GM21786 (cell line): ENCODE results near the gene TICRR.
A peak's percentile ranks its signal among the peaks of the same experiment; 100 is the strongest.
"Not testable (repeated sequence)": the region's sequence is repeated elsewhere in the genome, so short reads cannot be mapped to it uniquely, and the experiment has no call there.

ENCODE experiments used
- ATAC-seq: cut with Tn5 transposase; IDR thresholded peaks from one replicate; pipeline ENCODE4 v1.9.1; 2021; ENCODE audit not compliant: unreplicated experiment

Gene TICRR

GRCh38 chr15:89575146-89575655 lies at the start of gene TICRR:
TICRR (plus strand) TSS chr15:89575469; CDS start chr15:89575587, 118 bp downstream.
- ATAC-seq, result peak; percentile 96

- no peak for ATAC-seq
Measured at GRCh38 chr15:89526181-89526580, 49.1 kb upstream of the TICRR start.

- ATAC-seq, result no peak
Measured at GRCh38 chr15:89526601-89527441, 48.4 kb upstream of the TICRR start.

- no peak for ATAC-seq
Measured at GRCh38 chr15:89528757-89529352, 46.4 kb upstream of the TICRR start.

- ATAC-seq, result no peak
Measured at GRCh38 chr15:89530976-89531375, 44.3 kb upstream of the TICRR start.

- ATAC-seq, result no peak
Measured at GRCh38 chr15:89531796-89532537, 43.3 kb upstream of the TICRR start.

- ATAC-seq, result no peak
Measured at GRCh38 chr15:89533861-89534544, 41.3 kb upstream of the TICRR start.

GRCh38 chr15:89539027-89539426 lies 36.2 kb upstream of the TICRR start:
- no peak for ATAC-seq

GRCh38 chr15:89542369-89542768 lies 32.9 kb upstream of the TICRR start:
- ATAC-seq, result no peak

GRCh38 chr15:89543389-89543788 lies 31.9 kb upstream of the TICRR start:
- no peak for ATAC-seq

GRCh38 chr15:89549138-89549537 lies 26.1 kb upstream of the TICRR start:
- ATAC-seq, result not testable (repeated sequence)

- no peak for ATAC-seq
Measured at GRCh38 chr15:89550427-89550826, 24.8 kb upstream of the TICRR start.

GRCh38 chr15:89551550-89551949 lies 23.7 kb upstream of the TICRR start:
- ATAC-seq, result peak; percentile 86

- no peak for ATAC-seq
Measured at GRCh38 chr15:89553632-89554031, 21.6 kb upstream of the TICRR start.

GRCh38 chr15:89554247-89554646 lies 21.0 kb upstream of the TICRR start:
- ATAC-seq, result no peak

- ATAC-seq, result no peak
Measured at GRCh38 chr15:89555768-89556167, 19.5 kb upstream of the TICRR start.

- no peak for ATAC-seq
Measured at GRCh38 chr15:89556413-89557262, 18.6 kb upstream of the TICRR start.

GRCh38 chr15:89559769-89560264 lies 15.5 kb upstream of the TICRR start:
- no peak for ATAC-seq

GRCh38 chr15:89566181-89566580 lies 9.1 kb upstream of the TICRR start:
- no peak for ATAC-seq
